ENCODE data around the gene FBXO17. TPM values are rescaled to one million over a fixed set of nuclear protein-coding genes. Genes with fewer than 3 reads are reported as not detected.

Gene FBXO17
- total RNA-seq, 1 experiment from 2014 or later: 3.9 TPM

DNA sequence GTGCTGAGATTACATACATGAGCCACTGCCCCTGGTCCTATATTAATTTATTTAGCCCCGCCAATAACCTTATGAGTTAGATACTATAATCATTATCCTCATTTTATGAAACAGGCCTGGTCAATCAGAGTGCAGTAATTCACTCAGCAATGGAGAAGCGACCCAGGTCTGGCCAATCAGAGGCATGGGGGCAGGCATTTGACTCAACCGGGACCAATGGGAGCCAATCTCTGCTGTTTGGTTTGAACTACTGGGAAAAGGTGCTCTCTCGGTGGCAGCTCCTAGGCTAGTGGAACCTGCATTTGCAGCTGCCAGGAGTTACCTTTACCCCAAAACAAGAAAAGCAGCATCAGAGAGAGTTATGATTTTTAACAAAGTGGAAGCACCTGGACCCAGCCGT, 82.7 kb downstream of the FBXO17 start:
- H3K9me3 ChIP-seq (replicated peaks): no peaks in the 10 kb centered on the region
- H3K36me3 ChIP-seq: peaks cover 11% of the 10 kb centered on the region; the same call in 1 of the 2 replicates
- no peak for DNase-seq (ENCODE audit: low read depth in 1 of 2, low spot score in 2 of 2)
- H3K27me3 ChIP-seq (replicated peaks): no peaks in the 10 kb centered on the region
- H3K4me1 ChIP-seq (replicated peaks): no peaks in the 10 kb centered on the region
- no peak overlapping the region for H3K27ac ChIP-seq
- no peak overlapping the region for H3K4me3 ChIP-seq

DNA sequence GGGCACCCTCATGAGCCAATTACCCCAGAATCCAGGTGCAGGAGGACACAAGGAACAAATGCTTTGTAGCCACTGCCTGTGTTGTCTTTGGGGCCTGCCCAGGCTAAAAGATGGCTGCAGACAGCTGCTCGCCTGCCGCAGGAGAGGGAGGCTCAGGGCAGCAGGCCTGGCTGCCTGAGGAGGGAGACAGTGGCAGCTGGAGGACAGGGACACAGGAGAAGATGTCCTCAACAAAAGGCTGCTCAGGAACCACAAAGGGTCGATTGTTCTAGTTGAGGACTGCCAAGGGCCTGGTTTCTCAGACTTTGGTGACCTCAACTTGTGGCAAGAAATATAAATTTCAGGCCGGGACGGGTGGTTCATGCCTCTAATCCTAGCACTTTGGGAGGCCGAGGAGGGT, 83.8 kb downstream of the FBXO17 start:
- H3K36me3 ChIP-seq: peaks cover 11% of the 10 kb centered on the region; the same call in 1 of the 2 replicates
- no peaks in the 10 kb centered on the region for H3K9me3 ChIP-seq (replicated peaks)
- DNase-seq (ENCODE audit: low read depth in 1 of 2, low spot score in 2 of 2): no peak
- H3K4me1 ChIP-seq (replicated peaks): no peaks in the 10 kb centered on the region
- H3K4me3 ChIP-seq: no peak overlapping the region
- H3K27ac ChIP-seq: no peak overlapping the region
- H3K27me3 ChIP-seq (replicated peaks): no peaks in the 10 kb centered on the region

Other genes with a start within 250 kb of the FBXO17 start
- not detected in 2 replicates for gene CAPN12, start 231.3 kb downstream of the FBXO17 start, total RNA-seq (2014; rRNA removed; shearing (Covaris generic))
- not detected in 2 replicates for gene LGALS7, start 202.2 kb downstream of the FBXO17 start, total RNA-seq (2014; rRNA removed; shearing (Covaris generic))
- gene LGALS7B, start 186.5 kb downstream of the FBXO17 start, total RNA-seq (2014; rRNA removed; shearing (Covaris generic)): not detected in 2 replicates
- not detected in 2 replicates for gene LGALS4, start 162.8 kb downstream of the FBXO17 start, total RNA-seq (2014; rRNA removed; shearing (Covaris generic))
- gene ECH1, start 143.9 kb downstream of the FBXO17 start, total RNA-seq (2014; rRNA removed; shearing (Covaris generic)): 48.3 and 64.8 TPM in 2 replicates
- 266 and 343 TPM in 2 replicates for gene HNRNPL, start 125.8 kb downstream of the FBXO17 start, total RNA-seq (2014; rRNA removed; shearing (Covaris generic))
- gene RINL, start 97.5 kb downstream of the FBXO17 start, total RNA-seq (2014; rRNA removed; shearing (Covaris generic)): 0.84 TPM in 1 of 2 replicates, not detected in the other
- 48.8 and 75.6 TPM in 2 replicates for gene SIRT2, start 76.1 kb downstream of the FBXO17 start, total RNA-seq (2014; rRNA removed; shearing (Covaris generic))
- 19.3 and 29.8 TPM in 2 replicates for gene NFKBIB, start 75.8 kb downstream of the FBXO17 start, total RNA-seq (2014; rRNA removed; shearing (Covaris generic))
- gene CCER2, start 63.6 kb downstream of the FBXO17 start, total RNA-seq (2014; rRNA removed; shearing (Covaris generic)): not detected in 2 replicates
- gene SARS2, start 45.0 kb downstream of the FBXO17 start, total RNA-seq (2014; rRNA removed; shearing (Covaris generic)): 17.0 and 19.9 TPM in 2 replicates
- 60.6 and 60.7 TPM in 2 replicates for gene MRPS12, start 44.8 kb downstream of the FBXO17 start, total RNA-seq (2014; rRNA removed; shearing (Covaris generic))
- 1.5 TPM in 1 of 2 replicates, not detected in the other for gene FBXO27, start 56.8 kb upstream of the FBXO17 start, total RNA-seq (2014; rRNA removed; shearing (Covaris generic))
- not detected in 2 replicates for gene ACP7, start 108.6 kb upstream of the FBXO17 start, total RNA-seq (2014; rRNA removed; shearing (Covaris generic))
- 7.2 TPM in 2 replicates for gene PAK4, start 150.0 kb upstream of the FBXO17 start, total RNA-seq (2014; rRNA removed; shearing (Covaris generic))
- gene NCCRP1, start 221.2 kb upstream of the FBXO17 start, total RNA-seq (2014; rRNA removed; shearing (Covaris generic)): not detected in 2 replicates
- gene SYCN, start 228.5 kb upstream of the FBXO17 start, total RNA-seq (2014; rRNA removed; shearing (Covaris generic)): not detected in 2 replicates

Data from SJSA1 (cell line).